Lower leg skin (tissue), 4 donors: Measurements from ENCODE around the gene AQP1. TPM values are rescaled to one million over a fixed set of nuclear protein-coding genes. Genes with fewer than 3 reads are reported as not detected.

ENCODE experiments used
- DNase-seq, 2 donors: peaks; one replicate each; pipeline ENCODE4 v3.0.0-alpha.2; 2019; ENCODE audit warnings: low spot score in 2 of 2
- H3K4me3 ChIP-seq: fragments of 200-600 bp; sonication (generic); 2 replicates; pipeline ENCODE4 v1.5.1; 2017; ENCODE audit warnings: mild to moderate bottlenecking, low read depth; ENCODE audit not compliant: poor library complexity, severe bottlenecking
- CTCF ChIP-seq, 3 donors: fragments of 450-650 bp; IDR thresholded peaks; one replicate each; pipeline ENCODE4 v1.5.1; 2016; ENCODE audit warnings: antibody characterized with exemption in 3 of 3, mild to moderate bottlenecking in 3 of 3, moderate library complexity in 2 of 3
- POLR2A ChIP-seq, 2 donors: fragments of 450-650 bp; IDR thresholded peaks; one replicate each; pipeline ENCODE4 v1.6.1; 2016 to 2017; ENCODE audit warnings: antibody characterized with exemption in 2 of 2, mild to moderate bottlenecking in 1 of 2, moderate library complexity in 1 of 2
- WGBS, 2 donors: methylation state at CpG; one replicate each; pipeline ENCODE4 v1.1.5; 2018; 5-methylcytosine and 5-hydroxymethylcytosine counted together
- intact Hi-C: fragments of 100-400 bp; cut with DNase I; formaldehyde crosslinking; loops from one replicate; pipeline ENCODE4 v1.15.0; 2023; ENCODE audit warnings: low total_unique reads
- total RNA-seq, 4 donors: library from RNA; depleted of rRNA; stranded (reverse); fragments of >200 nt; gene quantifications; one replicate each; pipeline ENCODE4 v1.1.0, GENCODE V29; 2016

The AQP1 gene
- total RNA-seq, 4 donors from 2014 or later = 50.7 to 247 (median 103) TPM

DNA sequence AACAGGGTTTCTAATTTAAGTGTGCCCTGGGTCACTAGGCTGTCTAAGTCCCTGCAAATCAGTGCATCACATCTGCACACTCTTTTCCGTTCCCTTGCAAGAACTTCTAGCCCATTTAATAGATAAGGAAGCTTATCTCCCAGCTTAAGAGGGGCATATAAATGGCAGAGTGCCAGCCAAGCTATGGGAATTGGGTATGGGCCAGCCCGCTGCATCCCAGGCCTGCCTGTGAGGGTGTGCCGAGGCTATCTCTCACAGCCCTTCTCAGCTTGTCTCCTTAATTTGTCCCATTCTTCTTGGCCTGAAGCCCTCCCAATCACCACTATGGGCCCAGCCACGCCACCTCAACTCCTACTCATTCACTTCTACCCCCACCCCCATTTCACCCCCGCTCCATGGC, 14.7 kb downstream of the AQP1 start:
- intact Hi-C loops = no loop called here
- DNase-seq = peak in 1 of 2 donors; percentile 11
- no peak overlapping the region for H3K4me3 ChIP-seq
- TF ChIP-seq POLR2A (IDR thresholded peaks at IDR 0.05) (no peak), CTCF (IDR thresholded peaks at IDR 0.05) (no peak)
- 84 to 91% methylated on average over 5 of the region's 5 CpGs for whole genome bisulfite sequencing, 2 donors

DNA sequence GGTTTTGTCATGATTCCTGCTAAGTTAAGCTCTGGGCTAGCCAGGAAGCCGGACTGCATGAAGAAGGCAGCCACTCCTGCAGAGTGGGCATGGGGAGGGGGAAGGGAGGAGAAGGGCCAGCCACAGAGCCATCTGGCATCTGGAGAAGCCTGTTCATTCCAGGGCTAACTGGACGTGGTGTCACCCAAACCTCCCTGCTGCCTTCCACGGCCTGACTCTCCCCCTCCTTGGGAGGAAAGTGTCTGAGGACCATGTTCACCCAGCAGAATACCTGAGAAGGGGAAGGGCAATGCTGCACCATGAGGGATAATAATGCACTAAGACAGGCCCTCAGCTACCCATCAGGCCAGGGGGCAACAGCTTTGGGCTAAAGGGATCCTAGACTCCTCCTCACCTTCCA, 15.4 kb downstream of the AQP1 start:
- WGBS, 2 donors = 90 to 92% methylated on average over 3 of the region's 3 CpGs
- DNase-seq = peak in 1 of 2 donors; percentile 71
- TF ChIP-seq POLR2A (IDR thresholded peaks at IDR 0.05) (no peak), CTCF (IDR thresholded peaks at IDR 0.05) (no peak)
- H3K4me3 ChIP-seq = no peak overlapping the region
- intact Hi-C loops = no loop called here

- TF ChIP-seq CTCF (IDR thresholded peaks at IDR 0.05) = no peak
- no peak for TF ChIP-seq POLR2A (IDR thresholded peaks at IDR 0.05)
- H3K4me3 ChIP-seq = no peak overlapping the region
- intact Hi-C loops = no loop called here
- DNase-seq = peak in 1 of 2 donors; percentile 72
- WGBS, 2 donors = 79 to 85% methylated on average over 3 of the region's 3 CpGs
Observed at GRCh38 chr7:30927559-30927958, 15.9 kb downstream of the AQP1 start.

GRCh38 chr7:30928254-30928872, 16.7 kb downstream of the AQP1 start:
- no peak overlapping the region for H3K4me3 ChIP-seq
- peak in 1 of 2 donors; percentile 69 for DNase-seq
- intact Hi-C loops = no loop called here
- 95% methylated on average over 13 of the region's 13 CpGs for WGBS, 2 donors
- TF ChIP-seq CTCF (IDR thresholded peaks at IDR 0.05) (no peak), POLR2A (IDR thresholded peaks at IDR 0.05) (no peak)

GRCh38 chr7:30929686-30930085, 18.0 kb downstream of the AQP1 start:
- no peak overlapping the region for H3K4me3 ChIP-seq
- WGBS, 2 donors = 91 to 92% methylated on average over 4 of the region's 4 CpGs
- intact Hi-C loops = no loop called here
- peak in 1 of 2 donors; percentile 78 for DNase-seq
- TF ChIP-seq CTCF (IDR thresholded peaks at IDR 0.05) (no peak), POLR2A (IDR thresholded peaks at IDR 0.05) (no peak)

GRCh38 chr7:30930621-30931020, 19.0 kb downstream of the AQP1 start:
- no peak for TF ChIP-seq CTCF (IDR thresholded peaks at IDR 0.05)
- no peak for TF ChIP-seq POLR2A (IDR thresholded peaks at IDR 0.05)
- WGBS, 2 donors = 68 to 75% methylated on average over 8 of the region's 8 CpGs

More at GRCh38 chr7:30930621-30931020, 19.0 kb downstream of the AQP1 start:
- intact Hi-C loops = no loop called here
- no peak overlapping the region for H3K4me3 ChIP-seq
- DNase-seq = no peak
